ENCODE results near the gene POU4F1. TPM values are rescaled to one million over a fixed set of nuclear protein-coding genes. Genes with fewer than 3 reads are reported as not detected.
"Not testable (repeated sequence)": the region's sequence is repeated elsewhere in the genome, so short reads cannot be mapped to it uniquely, and the experiment has no call there.

The POU4F1 gene
- total and polyA plus RNA-seq, 2 donors (not counting 3 experiments of a cell fraction or from before 2014, with no cell fraction given) = 0.30 to 1.1 TPM

DNA sequence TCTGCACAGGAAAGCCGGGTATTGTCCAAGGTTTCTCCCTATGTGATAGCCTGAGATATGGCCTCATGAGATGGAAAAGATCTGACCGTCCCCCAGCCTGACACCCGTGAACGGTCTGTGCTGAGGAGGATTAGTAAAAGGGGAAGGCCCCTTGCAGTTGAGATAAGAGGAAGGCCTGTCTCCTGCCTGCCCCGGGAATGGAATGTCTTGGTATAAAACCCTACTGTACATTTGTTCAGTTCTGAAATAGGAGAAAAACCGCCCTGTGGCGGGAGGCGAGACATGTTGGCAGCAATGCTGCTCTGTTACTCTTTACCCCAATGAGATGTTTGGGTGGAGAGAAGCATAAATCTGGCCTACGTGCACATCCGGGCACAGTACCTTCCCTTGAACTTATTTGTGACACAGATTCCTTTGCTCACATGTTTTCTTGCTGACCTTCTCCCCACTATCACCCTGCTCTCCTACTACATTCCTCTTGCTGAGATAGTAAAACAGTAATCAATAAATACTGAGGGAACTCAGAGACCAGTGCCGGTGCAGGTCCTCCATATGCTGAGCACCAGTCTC lies 43.8 kb upstream of the POU4F1 start:
- H3K9me1 ChIP-seq (replicated peaks; ENCODE audit: control insufficient read depth, extremely low read depth, insufficient read depth, low read length); H4K20me1 ChIP-seq (replicated peaks; ENCODE audit: control insufficient read depth, extremely low read depth, insufficient read depth, low read length); H3K9me3 ChIP-seq (replicated peaks; ENCODE audit: control insufficient read depth, insufficient read depth, low read length); CTCF ChIA-PET; H3K36me3 ChIP-seq (ENCODE audit: control insufficient read depth in 2 of 2, extremely low read depth in 1 of 2, insufficient read depth in 2 of 2, low read length in 2 of 2); H3K27me3 ChIP-seq (ENCODE audit: control insufficient read depth in 2 of 2, insufficient read depth in 2 of 2, low read length in 2 of 2); H3K4me2 ChIP-seq (ENCODE audit: insufficient read depth, low read length); H3K27ac ChIP-seq (ENCODE audit: insufficient read depth, low read depth, low read length); intact Hi-C loops (cut with micrococcal nuclease); H3K4me3 ChIP-seq (replicated peaks in 1 of 3; ENCODE audit: insufficient read depth in 1 of 3, low read depth in 1 of 3, low read length in 3 of 3); H3K9ac ChIP-seq (replicated peaks; ENCODE audit: extremely low read depth, insufficient read depth, low read length); BruUV-seq (replicated peaks); dilution Hi-C loops (cut with MboI; ENCODE audit: extremely low pct_ligation_motif_present, low sequenced_read_pairs); FAIRE-seq; H2AFZ ChIP-seq (ENCODE audit: low read depth, low read length): not testable (repeated sequence)
- peaks cover 83% of the 10 kb centered on the region for H3K79me2 ChIP-seq (ENCODE audit: control insufficient read depth, insufficient read depth, low read length)
- peak; percentile 32 for TF ChIP-seq GATA2 (IDR thresholded peaks at IDR 0.05; ENCODE audit: insufficient read depth, insufficient read length, low read depth, low read length)
- H3K4me1 ChIP-seq (ENCODE audit: control insufficient read depth, extremely low read depth, insufficient read depth, low read length) = peaks cover 37% of the 10 kb centered on the region
- POLR2A ChIA-PET = interaction anchor here (0.6 kb wide), 1 partner anchor 713 kb away, joined by 3 read pairs; no protein-coding TSS in a partner anchor
- DNase-seq (ENCODE audit: low read depth, low spot score) = peak; percentile 46

DNA sequence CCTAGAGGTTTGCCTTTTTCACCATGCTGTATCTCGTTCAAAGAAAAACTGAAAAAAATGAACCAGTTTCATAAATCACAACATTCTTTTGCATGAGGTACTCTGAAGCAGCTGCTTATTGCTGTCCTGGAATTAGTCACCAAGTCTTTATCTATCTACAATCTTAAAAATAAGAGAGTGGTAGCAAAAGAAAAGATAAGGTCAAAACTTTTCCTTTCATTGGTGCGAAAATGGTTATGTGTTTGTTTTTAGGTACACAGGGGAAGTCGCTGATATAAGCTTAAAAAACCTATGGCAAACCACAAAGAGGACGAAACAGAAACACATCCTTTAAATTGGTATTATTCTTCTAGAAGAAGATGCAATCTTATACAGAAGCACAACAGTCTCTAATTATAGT lies 34.9 kb upstream of the POU4F1 start:
- no peaks in the 10 kb centered on the region for H3K4me1 ChIP-seq (ENCODE audit: control insufficient read depth, extremely low read depth, insufficient read depth, low read length)
- CTCF ChIA-PET = no interaction called here
- H3K27ac ChIP-seq (ENCODE audit: insufficient read depth, low read depth, low read length) = no peak overlapping the region
- TF ChIP-seq GATA2 (IDR thresholded peaks at IDR 0.05; ENCODE audit: insufficient read depth, insufficient read length, low read depth, low read length) (no peak), JUN (IDR thresholded peaks at IDR 0.05; ENCODE audit: borderline replicate concordance, insufficient read depth, insufficient read length, low read depth) (no peak), MYC (IDR thresholded peaks at IDR 0.05; ENCODE audit: low read depth, low read length) (no peak), FOS (IDR thresholded peaks at IDR 0.05; ENCODE audit: borderline replicate concordance, insufficient read depth, low read length) (no peak), POLR2A (IDR thresholded peaks at IDR 0.05; ENCODE audit: low read depth, low read length) (no peak), POLR2AphosphoS5 (IDR thresholded peaks at IDR 0.05; ENCODE audit: insufficient read depth, low read depth, low read length) (no peak), EZH2 (IDR thresholded peaks at IDR 0.05; ENCODE audit: borderline replicate concordance, low read depth, low read length, severe bottlenecking) (no peak)
- TF ChIP-seq, protein P1, sequence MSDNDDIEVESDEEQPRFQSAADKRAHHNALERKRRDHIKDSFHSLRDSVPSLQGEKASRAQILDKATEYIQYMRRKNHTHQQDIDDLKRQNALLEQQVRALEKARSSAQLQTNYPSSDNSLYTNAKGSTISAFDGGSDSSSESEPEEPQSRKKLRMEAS (IDR thresholded peaks at IDR 0.05; ENCODE audit: insufficient read depth, insufficient read length) = no peak
- TF ChIP-seq, protein P2, sequence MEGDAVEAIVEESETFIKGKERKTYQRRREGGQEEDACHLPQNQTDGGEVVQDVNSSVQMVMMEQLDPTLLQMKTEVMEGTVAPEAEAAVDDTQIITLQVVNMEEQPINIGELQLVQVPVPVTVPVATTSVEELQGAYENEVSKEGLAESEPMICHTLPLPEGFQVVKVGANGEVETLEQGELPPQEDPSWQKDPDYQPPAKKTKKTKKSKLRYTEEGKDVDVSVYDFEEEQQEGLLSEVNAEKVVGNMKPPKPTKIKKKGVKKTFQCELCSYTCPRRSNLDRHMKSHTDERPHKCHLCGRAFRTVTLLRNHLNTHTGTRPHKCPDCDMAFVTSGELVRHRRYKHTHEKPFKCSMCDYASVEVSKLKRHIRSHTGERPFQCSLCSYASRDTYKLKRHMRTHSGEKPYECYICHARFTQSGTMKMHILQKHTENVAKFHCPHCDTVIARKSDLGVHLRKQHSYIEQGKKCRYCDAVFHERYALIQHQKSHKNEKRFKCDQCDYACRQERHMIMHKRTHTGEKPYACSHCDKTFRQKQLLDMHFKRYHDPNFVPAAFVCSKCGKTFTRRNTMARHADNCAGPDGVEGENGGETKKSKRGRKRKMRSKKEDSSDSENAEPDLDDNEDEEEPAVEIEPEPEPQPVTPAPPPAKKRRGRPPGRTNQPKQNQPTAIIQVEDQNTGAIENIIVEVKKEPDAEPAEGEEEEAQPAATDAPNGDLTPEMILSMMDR (IDR thresholded peaks at IDR 0.05; ENCODE audit: extremely low read depth in 1 of 2, insufficient read depth in 1 of 2, low read depth in 1 of 2, low read length in 2 of 2) = no peak
- no TSS peak for BruUV-seq (replicated peaks)
- H2AFZ ChIP-seq (ENCODE audit: low read depth, low read length) = no peak overlapping the region
- FAIRE-seq = no peak
- H3K4me3 ChIP-seq (replicated peaks in 1 of 3; ENCODE audit: insufficient read depth in 1 of 3, low read depth in 1 of 3, low read length in 3 of 3) = no peak overlapping the region
- POLR2A ChIA-PET = no interaction called here
- H3K36me3 ChIP-seq (ENCODE audit: control insufficient read depth in 2 of 2, extremely low read depth in 1 of 2, insufficient read depth in 2 of 2, low read length in 2 of 2) = peaks cover 2 to 9% of the 10 kb centered on the region in 2 experiments
- H3K9me3 ChIP-seq (replicated peaks; ENCODE audit: control insufficient read depth, insufficient read depth, low read length) = no peaks in the 10 kb centered on the region
- dilution Hi-C loops (cut with MboI; ENCODE audit: extremely low pct_ligation_motif_present, low sequenced_read_pairs) (no loop called here), intact Hi-C loops (cut with micrococcal nuclease) (no loop called here)
- no peak overlapping the region for H3K4me2 ChIP-seq (ENCODE audit: insufficient read depth, low read length)
- H3K9me1 ChIP-seq (replicated peaks; ENCODE audit: control insufficient read depth, extremely low read depth, insufficient read depth, low read length) = no peaks in the 10 kb centered on the region
- no peaks in the 10 kb centered on the region for H3K27me3 ChIP-seq (ENCODE audit: control insufficient read depth in 2 of 2, insufficient read depth in 2 of 2, low read length in 2 of 2)
- peaks cover 3% of the 10 kb centered on the region for H3K79me2 ChIP-seq (ENCODE audit: control insufficient read depth, insufficient read depth, low read length)
- no peaks in the 10 kb centered on the region for H4K20me1 ChIP-seq (replicated peaks; ENCODE audit: control insufficient read depth, extremely low read depth, insufficient read depth, low read length)
- no peak for DNase-seq (ENCODE audit: low read depth, low spot score)
- H3K9ac ChIP-seq (replicated peaks; ENCODE audit: extremely low read depth, insufficient read depth, low read length) = no peak overlapping the region
